Muscle layer of duodenum (tissue), 2 donors: Measurements from ENCODE around the gene LDLRAD2.

Experiments
- H3K27ac ChIP-seq: one replicate; pipeline ENCODE4 v1.7.0; 2013; ENCODE audit warnings: mild to moderate bottlenecking, low read length
- H3K27me3 ChIP-seq: one replicate; pipeline ENCODE4 v1.7.0; 2013; ENCODE audit warnings: low read depth, mild to moderate bottlenecking, control low read depth, low read length
- H3K36me3 ChIP-seq, 2 donors: one replicate each; pipeline ENCODE4 v1.7.0; 2013; ENCODE audit warnings: low read length in 2 of 2, control low read depth in 1 of 2, mild to moderate bottlenecking in 1 of 2; ENCODE audit not compliant: insufficient read depth in 2 of 2, control insufficient read depth in 1 of 2
- H3K4me1 ChIP-seq, 2 donors: one replicate each; pipeline ENCODE4 v1.7.0; 2013; ENCODE audit warnings: low read length in 2 of 2, mild to moderate bottlenecking in 2 of 2, control low read depth in 1 of 2, moderate library complexity in 1 of 2; ENCODE audit not compliant: insufficient read depth in 2 of 2, control insufficient read depth in 1 of 2
- H3K4me3 ChIP-seq, 2 donors: one replicate each; pipeline ENCODE4 v1.7.0; 2013; ENCODE audit warnings: low read length in 2 of 2, low read depth in 1 of 2, mild to moderate bottlenecking in 1 of 2
- H3K9me3 ChIP-seq, 2 donors: one replicate each; pipeline ENCODE4 v1.7.0; 2013; ENCODE audit warnings: low read length in 2 of 2, control low read depth in 1 of 2, mild to moderate bottlenecking in 1 of 2; ENCODE audit not compliant: control insufficient read depth in 1 of 2
- donor health status: healthy.

The LDLRAD2 gene

DNA sequence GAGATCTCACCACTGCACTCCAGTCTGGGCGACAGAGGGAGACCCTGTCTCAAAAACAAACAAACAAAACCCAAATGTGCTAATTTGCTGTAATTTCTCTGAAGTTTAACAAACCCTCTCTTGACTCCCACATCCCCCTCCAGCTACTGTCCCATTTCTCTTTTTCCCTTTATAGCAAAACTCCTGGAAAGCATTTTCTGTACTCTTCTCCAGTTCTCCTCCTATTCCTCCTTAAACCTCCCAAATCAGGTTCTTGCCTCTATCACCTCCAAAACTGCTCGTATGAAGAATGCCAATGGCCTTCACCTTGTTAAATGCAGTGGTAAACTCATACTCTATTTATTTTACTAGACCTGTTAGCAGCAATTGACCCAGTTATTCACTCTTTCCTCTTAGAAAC lies 25.4 kb upstream of the LDLRAD2 start:
- Histone ChIP-seq H3K36me3 (peaks cover 0 to 4% of the 10 kb centered on the region in 2 donors), H3K4me1 (peaks cover 0 to 4% of the 10 kb centered on the region in 2 donors), H3K4me3 (no peak overlapping the region), H3K27ac (no peak overlapping the region), H3K27me3 (no peaks in the 10 kb centered on the region), H3K9me3 (no peaks in the 10 kb centered on the region)

DNA sequence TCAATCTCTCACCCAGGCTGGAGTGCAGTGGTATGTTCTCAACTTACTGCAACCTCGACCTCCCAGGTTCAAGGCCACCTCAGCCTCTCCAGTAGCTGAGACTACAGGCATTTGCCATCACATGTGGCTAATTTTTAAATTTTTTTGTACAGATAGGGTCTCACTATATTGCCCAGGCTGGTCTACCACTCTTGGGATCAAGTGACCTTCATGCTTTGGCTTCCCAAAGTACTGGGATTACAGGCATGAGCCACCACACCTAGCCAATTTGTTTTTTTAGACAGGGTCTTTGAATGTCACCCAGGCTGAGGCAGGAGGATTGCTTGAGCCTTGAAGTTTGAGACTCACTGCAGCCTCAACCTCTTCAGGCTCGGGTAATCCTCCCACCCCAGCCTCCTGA lies 19.0 kb upstream of the LDLRAD2 start:
- no peaks in the 10 kb centered on the region for H3K27me3 ChIP-seq
- H3K27ac ChIP-seq, result no peak overlapping the region
- no peaks in the 10 kb centered on the region for H3K4me1 ChIP-seq
- H3K9me3 ChIP-seq, result peaks cover 0 to 5% of the 10 kb centered on the region in 2 donors
- H3K4me3 ChIP-seq, result no peak overlapping the region
- no peaks in the 10 kb centered on the region for H3K36me3 ChIP-seq

DNA sequence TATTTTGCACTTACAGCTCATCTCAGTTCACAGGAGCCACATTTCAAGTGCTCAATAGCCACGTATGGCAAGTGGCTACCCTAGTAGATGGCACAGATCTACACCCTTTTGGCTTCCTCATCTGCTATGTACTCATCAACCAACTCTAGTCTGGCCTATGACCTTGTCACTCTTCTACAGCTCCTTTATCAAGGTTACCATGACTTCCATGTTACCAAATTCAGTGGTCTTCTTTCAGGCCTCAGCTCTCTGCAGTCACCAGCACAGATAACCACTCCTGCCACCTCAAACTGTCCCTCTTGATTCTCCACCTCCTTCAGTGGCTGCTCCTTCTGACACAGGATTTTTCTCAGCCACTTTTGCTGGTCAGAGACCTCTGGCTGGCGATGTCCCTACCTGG lies 17.4 kb upstream of the LDLRAD2 start:
- Histone ChIP-seq H3K9me3 (peaks cover 0 to 5% of the 10 kb centered on the region in 2 donors), H3K4me1 (no peaks in the 10 kb centered on the region), H3K36me3 (no peaks in the 10 kb centered on the region), H3K4me3 (no peak overlapping the region), H3K27me3 (no peaks in the 10 kb centered on the region), H3K27ac (no peak overlapping the region)

GRCh38 chr1:21795075-21795474 lies 17.0 kb upstream of the LDLRAD2 start:
- Histone ChIP-seq H3K27me3 (no peaks in the 10 kb centered on the region), H3K36me3 (no peaks in the 10 kb centered on the region), H3K27ac (no peak overlapping the region), H3K4me3 (no peak overlapping the region), H3K4me1 (no peaks in the 10 kb centered on the region), H3K9me3 (peaks cover 0 to 5% of the 10 kb centered on the region in 2 donors)

DNA sequence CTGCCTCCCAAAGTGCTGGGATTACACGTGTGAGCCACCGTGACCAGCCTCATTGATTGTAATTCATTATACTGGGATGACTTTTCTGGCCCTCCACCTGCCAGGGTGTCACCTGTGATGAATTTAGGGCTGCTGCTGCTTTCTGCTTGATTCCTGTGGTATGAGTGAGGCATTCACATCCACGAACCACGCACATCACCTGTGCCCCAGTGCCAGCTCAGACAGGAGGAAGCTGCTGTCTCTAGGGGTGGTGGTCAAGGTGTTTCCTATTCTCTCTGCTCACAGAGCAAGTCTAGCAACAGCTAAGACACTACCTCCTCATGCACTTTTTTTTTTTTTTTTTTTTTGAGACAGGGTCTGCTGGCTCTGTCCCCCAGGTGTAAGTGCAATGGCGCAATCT lies 12.3 kb upstream of the LDLRAD2 start:
- Histone ChIP-seq H3K27ac (no peak overlapping the region), H3K9me3 (peaks cover 0 to 5% of the 10 kb centered on the region in 2 donors), H3K4me1 (no peaks in the 10 kb centered on the region), H3K27me3 (no peaks in the 10 kb centered on the region), H3K36me3 (no peaks in the 10 kb centered on the region), H3K4me3 (no peak overlapping the region)

GRCh38 chr1:21801100-21801499 lies 11.0 kb upstream of the LDLRAD2 start:
- Histone ChIP-seq H3K4me1 (no peaks in the 10 kb centered on the region), H3K36me3 (no peaks in the 10 kb centered on the region), H3K27ac (no peak overlapping the region), H3K27me3 (no peaks in the 10 kb centered on the region), H3K9me3 (no peaks in the 10 kb centered on the region), H3K4me3 (no peak overlapping the region)

DNA sequence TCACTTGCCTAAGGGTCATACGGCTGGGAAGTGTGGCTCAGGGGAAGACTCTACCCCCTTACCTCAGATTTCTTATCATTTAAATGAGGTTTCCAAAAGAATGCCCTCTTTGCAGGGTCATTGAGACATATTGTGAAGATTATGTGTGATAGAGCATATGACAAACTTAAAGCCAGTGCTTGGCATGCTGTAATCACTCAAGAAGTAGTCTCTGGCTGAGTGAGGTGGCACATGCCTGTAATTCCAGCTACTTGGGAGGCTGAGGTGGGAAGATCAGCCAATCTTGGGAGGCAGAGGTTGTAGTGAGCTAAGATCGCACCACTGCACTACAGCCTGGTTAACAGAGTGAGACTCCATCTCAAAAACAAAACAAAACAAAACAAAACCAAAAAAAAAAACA lies 7.5 kb upstream of the LDLRAD2 start:
- H3K9me3 ChIP-seq, result no peaks in the 10 kb centered on the region
- H3K27ac ChIP-seq, result no peak overlapping the region
- no peaks in the 10 kb centered on the region for H3K27me3 ChIP-seq
- H3K4me1 ChIP-seq, result no peaks in the 10 kb centered on the region
- no peak overlapping the region for H3K4me3 ChIP-seq
- H3K36me3 ChIP-seq, result no peaks in the 10 kb centered on the region

DNA sequence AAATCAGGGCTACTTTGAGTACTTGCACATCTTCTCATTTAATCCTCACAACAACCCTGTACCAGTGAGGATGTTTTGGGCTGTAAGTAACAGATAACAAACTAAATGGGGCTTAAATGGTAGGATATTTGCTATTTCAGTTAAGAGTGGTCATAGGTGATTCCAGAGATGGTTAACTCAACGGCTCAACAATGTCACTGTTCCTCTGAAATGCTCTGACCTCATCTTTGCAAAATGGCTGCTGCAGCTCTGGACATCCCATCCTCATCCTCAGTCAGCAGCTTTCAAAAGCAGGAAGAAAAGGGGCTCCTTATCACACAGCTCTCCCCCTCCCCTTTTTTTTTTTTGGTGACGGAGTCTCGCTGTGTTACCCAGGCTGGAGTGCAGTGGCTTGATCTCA lies 1.5 kb downstream of the LDLRAD2 start:
- Histone ChIP-seq H3K27me3 (no peaks in the 10 kb centered on the region), H3K27ac (no peak overlapping the region), H3K36me3 (no peaks in the 10 kb centered on the region), H3K4me3 (no peak overlapping the region), H3K9me3 (no peaks in the 10 kb centered on the region), H3K4me1 (peaks cover 3 to 7% of the 10 kb centered on the region in 2 donors)

DNA sequence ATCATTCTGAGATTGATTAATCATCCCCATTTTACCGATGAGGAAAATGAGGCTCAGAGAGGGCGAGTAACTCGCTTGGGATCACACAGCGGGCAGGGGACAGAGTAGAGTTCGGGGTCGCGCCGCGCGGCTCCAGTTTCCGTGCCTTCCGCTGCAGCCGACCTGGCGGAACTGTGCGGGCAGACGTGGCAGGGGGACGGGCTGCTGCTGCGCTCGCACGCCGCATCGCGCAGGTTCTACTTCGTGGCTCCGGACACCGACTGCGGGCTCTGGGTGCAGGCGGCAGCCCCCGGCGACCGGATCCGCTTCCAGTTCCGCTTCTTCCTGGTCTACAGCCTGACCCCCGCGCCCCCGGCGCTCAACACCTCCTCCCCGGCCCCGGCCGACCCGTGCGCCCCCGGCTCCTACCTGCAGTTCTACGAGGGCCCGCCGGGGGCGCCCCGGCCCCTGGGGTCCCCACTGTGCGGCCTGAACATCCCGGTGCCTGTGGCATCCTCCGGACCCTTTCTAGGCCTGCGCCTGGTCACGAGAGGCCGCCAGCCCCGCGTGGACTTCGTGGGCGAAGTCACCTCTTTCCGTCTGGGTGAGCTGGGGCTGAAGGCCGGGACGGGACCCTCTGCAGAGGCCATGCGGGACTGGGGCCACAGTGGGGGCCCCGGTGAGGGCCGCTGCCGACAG lies 2.3 kb downstream of the LDLRAD2 start:
- Histone ChIP-seq H3K27ac (no peak overlapping the region), H3K9me3 (no peaks in the 10 kb centered on the region), H3K27me3 (no peaks in the 10 kb centered on the region)

GRCh38 chr1:21814981-21815582 lies 3.0 kb downstream of the LDLRAD2 start:
- H3K9me3 ChIP-seq, result no peaks in the 10 kb centered on the region
- peaks cover 3 to 10% of the 10 kb centered on the region in 2 donors for H3K4me1 ChIP-seq
- no peak overlapping the region for H3K4me3 ChIP-seq
- no peaks in the 10 kb centered on the region for H3K27me3 ChIP-seq
- no peak overlapping the region for H3K27ac ChIP-seq
- H3K36me3 ChIP-seq, result no peaks in the 10 kb centered on the region

More for the DNA sequence above, 2.3 kb downstream of the LDLRAD2 start:
- peak overlapping the region; percentile 16 to 52 for H3K4me3 ChIP-seq
- H3K4me1 ChIP-seq, result peaks cover 3 to 10% of the 10 kb centered on the region in 2 donors
- H3K36me3 ChIP-seq, result no peaks in the 10 kb centered on the region

DNA sequence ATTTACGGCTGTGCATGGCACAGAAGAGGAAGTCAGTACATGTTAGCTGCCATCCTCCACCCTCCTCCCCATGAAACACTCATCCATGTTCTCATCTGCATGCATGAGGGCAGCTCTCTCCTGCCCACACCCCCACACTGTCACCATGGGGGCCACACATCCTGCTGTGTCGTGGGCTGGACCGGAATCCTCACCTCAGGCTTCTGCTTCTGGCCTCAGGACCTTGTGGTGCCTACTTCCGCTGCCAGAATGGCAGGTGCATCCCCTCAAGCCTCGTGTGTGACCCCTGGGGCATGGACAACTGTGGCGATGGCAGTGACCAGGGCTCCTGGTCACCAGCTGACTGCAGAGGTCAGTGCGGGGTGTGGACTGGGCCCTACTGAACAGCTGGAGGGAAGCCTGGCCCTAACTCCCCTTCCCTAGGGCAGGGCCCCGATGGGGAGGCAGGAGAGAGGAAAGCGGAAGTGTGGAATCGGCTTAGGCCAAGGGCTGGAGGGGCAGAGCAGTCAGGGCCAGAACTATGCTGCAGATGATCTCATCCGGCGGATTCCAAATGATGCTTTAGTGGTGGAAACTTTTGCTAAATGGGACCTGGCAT lies 3.8 kb downstream of the LDLRAD2 start:
- H3K4me3 ChIP-seq, result no peak overlapping the region
- no peak overlapping the region for H3K27ac ChIP-seq
- peaks cover 3 to 10% of the 10 kb centered on the region in 2 donors for H3K4me1 ChIP-seq
- H3K36me3 ChIP-seq, result peaks cover 0 to 2% of the 10 kb centered on the region in 2 donors
- no peaks in the 10 kb centered on the region for H3K27me3 ChIP-seq
- H3K9me3 ChIP-seq, result no peaks in the 10 kb centered on the region
